ENCODE data around the gene ATG9B.

DNA sequence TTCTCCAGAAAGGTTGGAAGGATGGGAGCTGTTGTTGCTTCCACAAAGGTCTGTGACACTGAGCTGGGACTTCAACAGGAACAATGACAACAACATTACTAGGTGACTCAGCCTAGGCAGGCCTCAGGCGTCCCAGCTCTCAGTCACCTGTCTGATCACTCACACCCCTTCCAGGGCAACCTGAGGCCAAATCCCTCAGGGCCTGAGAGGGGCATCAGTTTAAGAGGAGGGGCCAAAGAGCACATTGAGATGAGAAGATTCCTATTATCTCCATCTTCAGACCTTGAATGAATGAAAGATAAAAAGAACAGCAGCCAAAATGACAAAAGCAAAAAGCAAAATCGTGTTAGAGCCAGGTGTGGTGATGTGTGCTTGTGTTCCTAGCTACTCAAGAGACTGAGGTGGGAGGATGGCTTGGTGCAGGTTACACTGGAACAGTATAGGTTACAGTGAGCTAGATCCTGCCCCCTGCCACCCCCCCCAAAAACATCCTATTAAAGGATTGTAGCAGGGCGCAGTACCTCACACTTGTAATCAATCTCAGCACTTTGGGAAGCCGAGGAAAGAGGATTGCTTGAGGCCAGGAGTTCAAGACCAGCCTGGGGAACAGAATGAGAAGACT is at the start of gene ATG9B:
- TF ChIP-seq, protein P1, sequence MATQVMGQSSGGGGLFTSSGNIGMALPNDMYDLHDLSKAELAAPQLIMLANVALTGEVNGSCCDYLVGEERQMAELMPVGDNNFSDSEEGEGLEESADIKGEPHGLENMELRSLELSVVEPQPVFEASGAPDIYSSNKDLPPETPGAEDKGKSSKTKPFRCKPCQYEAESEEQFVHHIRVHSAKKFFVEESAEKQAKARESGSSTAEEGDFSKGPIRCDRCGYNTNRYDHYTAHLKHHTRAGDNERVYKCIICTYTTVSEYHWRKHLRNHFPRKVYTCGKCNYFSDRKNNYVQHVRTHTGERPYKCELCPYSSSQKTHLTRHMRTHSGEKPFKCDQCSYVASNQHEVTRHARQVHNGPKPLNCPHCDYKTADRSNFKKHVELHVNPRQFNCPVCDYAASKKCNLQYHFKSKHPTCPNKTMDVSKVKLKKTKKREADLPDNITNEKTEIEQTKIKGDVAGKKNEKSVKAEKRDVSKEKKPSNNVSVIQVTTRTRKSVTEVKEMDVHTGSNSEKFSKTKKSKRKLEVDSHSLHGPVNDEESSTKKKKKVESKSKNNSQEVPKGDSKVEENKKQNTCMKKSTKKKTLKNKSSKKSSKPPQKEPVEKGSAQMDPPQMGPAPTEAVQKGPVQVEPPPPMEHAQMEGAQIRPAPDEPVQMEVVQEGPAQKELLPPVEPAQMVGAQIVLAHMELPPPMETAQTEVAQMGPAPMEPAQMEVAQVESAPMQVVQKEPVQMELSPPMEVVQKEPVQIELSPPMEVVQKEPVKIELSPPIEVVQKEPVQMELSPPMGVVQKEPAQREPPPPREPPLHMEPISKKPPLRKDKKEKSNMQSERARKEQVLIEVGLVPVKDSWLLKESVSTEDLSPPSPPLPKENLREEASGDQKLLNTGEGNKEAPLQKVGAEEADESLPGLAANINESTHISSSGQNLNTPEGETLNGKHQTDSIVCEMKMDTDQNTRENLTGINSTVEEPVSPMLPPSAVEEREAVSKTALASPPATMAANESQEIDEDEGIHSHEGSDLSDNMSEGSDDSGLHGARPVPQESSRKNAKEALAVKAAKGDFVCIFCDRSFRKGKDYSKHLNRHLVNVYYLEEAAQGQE (IDR thresholded peaks at IDR 0.05; ENCODE audit: insufficient replicate concordance, low read depth), result no peak
- TF ChIP-seq, protein P2, sequence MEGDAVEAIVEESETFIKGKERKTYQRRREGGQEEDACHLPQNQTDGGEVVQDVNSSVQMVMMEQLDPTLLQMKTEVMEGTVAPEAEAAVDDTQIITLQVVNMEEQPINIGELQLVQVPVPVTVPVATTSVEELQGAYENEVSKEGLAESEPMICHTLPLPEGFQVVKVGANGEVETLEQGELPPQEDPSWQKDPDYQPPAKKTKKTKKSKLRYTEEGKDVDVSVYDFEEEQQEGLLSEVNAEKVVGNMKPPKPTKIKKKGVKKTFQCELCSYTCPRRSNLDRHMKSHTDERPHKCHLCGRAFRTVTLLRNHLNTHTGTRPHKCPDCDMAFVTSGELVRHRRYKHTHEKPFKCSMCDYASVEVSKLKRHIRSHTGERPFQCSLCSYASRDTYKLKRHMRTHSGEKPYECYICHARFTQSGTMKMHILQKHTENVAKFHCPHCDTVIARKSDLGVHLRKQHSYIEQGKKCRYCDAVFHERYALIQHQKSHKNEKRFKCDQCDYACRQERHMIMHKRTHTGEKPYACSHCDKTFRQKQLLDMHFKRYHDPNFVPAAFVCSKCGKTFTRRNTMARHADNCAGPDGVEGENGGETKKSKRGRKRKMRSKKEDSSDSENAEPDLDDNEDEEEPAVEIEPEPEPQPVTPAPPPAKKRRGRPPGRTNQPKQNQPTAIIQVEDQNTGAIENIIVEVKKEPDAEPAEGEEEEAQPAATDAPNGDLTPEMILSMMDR (IDR thresholded peaks at IDR 0.05; ENCODE audit: insufficient read depth, low read length), result no peak

Measured in HL-60 (cell line).